ENCODE measurements around the gene MAP3K2.
"Not testable (repeated sequence)": the region's sequence is repeated elsewhere in the genome, so short reads cannot be mapped to it uniquely, and the experiment has no call there.

The MAP3K2 gene

GRCh38 chr2:127420039-127420864 lies 32.5 kb upstream of the MAP3K2 start:
- DNase-seq (ENCODE audit: low spot score), result no peak

GRCh38 chr2:127419448-127420038 lies 31.8 kb upstream of the MAP3K2 start:
- no peak for DNase-seq (ENCODE audit: low spot score)

GRCh38 chr2:127419112-127419430 lies 31.3 kb upstream of the MAP3K2 start:
- no peak for DNase-seq (ENCODE audit: low spot score)

GRCh38 chr2:127418300-127419111 lies 30.7 kb upstream of the MAP3K2 start, which contains the start of gene PROC:
Gene PROC (plus strand): TSS chr2:127418427. CDS start chr2:127419943, 1,516 bp downstream.
- no peak for DNase-seq (ENCODE audit: low spot score)

DNA sequence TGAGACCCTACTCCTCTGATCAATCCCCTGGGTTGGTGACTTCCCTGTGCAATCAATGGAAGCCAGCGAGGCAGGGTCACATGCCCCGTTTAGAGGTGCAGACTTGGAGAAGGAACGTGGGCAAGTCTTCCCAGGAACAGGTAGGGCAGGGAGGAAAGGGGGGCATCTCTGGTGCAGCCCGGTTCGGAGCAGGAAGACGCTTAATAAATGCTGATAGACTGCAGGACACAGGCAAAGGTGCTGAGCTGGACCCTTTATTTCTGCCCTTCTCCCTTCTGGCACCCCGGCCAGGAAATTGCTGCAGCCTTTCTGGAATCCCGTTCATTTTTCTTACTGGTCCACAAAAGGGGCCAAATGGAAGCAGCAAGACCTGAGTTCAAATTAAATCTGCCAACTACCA lies 29.6 kb upstream of the MAP3K2 start:
- no peak for DNase-seq (ENCODE audit: low spot score)

- no peak for DNase-seq (ENCODE audit: low spot score)
Measured at GRCh38 chr2:127416506-127417001, 28.8 kb upstream of the MAP3K2 start.

- DNase-seq (ENCODE audit: low spot score), result no peak
Measured at GRCh38 chr2:127415593-127416505, 28.1 kb upstream of the MAP3K2 start.

GRCh38 chr2:127414638-127415592 lies 27.1 kb upstream of the MAP3K2 start:
- DNase-seq (ENCODE audit: low spot score), result no peak

- DNase-seq (ENCODE audit: low spot score), result no peak
Measured at GRCh38 chr2:127413782-127414637, 26.2 kb upstream of the MAP3K2 start.

GRCh38 chr2:127413200-127413599 lies 25.4 kb upstream of the MAP3K2 start:
- DNase-seq (ENCODE audit: low spot score), result no peak

DNA sequence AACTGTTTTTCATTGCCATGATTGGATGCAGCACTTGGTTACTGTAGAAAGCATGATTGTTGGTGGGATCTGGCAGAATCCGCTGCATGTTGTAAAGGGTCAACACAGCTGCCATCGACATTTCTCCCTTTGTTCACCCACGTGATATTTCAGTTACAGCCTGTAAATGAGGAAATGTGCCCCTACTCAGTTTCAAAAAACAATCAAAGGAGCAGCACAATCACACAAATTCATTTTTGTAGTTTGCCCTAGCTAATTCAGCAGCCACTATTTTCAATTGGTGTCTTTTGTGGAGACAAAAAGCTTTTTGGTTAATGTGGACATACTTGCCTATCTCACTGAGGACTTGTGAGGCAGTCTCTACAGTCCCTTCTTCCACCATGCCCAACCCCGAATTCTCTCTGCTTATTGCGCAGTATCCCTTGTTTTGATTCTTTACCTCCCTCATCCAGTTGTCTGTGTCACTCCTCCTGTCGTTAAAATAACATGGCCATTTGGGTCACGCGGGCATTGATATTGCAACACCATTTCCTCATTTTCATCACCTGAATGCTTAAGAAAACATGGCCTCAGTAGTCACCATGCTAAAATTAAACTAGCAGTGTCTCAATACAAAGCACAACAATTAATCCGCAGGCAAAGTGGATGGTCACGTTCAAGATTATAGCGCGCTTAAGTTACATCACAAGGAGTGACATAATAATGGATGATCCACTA lies 24.0 kb upstream of the MAP3K2 start:
- DNase-seq (ENCODE audit: low spot score), result no peak

GRCh38 chr2:127410871-127411652 lies 23.3 kb upstream of the MAP3K2 start:
- peak; percentile 76 for DNase-seq (ENCODE audit: low spot score)

- not testable (repeated sequence) for DNase-seq (ENCODE audit: low spot score)
Measured at GRCh38 chr2:127409716-127410115, 21.9 kb upstream of the MAP3K2 start.

DNA sequence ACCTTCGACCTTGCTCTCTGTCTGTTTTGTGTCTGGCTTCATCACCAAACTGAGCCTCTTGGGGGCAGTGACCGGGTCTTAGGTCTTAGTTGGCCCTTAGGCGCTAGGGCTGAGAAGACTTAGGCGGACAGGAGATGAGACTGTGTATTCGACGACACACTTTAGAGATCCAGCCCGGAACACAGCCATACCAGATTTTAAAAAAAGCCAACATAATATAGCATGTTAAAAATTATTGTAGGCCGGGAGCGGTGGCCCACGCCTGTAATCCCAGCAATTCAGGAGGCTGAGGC lies 21.0 kb upstream of the MAP3K2 start:
- DNase-seq (ENCODE audit: low spot score), result no peak

DNA sequence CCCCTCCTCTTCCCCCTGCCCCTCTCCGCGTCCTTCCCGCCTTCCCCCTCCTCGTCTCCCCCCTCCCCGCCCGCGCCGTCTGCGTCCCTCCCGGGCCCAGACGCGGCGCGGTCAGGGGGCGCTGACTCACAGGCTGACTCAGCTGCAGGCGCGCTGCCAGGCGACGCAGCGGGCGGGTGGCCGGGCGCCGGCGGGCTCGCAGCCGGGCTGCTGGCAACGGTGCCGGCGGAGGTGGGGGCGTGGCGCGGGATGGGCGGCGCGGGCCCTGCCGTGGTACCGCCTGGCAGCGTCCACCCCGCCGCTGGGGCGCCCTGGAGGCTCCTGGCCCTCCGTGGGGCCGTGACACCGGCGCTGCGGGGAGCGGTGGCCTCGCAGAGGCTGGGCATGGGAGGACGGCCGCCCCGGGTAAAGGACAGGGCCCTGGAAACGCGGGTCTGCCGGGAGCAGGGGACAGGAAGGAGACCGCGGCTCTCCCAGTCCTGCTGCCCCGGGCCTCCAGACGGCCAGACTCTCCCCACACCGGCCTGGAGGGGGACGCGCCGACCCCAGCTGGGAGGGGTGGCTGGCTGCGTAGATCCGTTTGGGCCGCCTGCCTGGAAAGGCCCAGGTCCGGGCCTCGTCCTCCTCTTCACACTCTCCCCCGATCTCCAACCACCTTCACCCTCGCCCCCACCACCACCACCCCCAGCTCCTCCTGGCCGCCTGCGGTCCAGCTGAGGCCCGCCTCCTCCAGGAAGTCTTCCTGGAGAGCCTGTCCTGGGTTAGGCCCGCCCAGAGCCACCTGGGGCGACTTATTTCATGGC lies 20.4 kb upstream of the MAP3K2 start:
- peak; percentile 97 for DNase-seq (ENCODE audit: low spot score)

GRCh38 chr2:127407661-127408003 lies 19.9 kb upstream of the MAP3K2 start:
- no peak for DNase-seq (ENCODE audit: low spot score)

DNA sequence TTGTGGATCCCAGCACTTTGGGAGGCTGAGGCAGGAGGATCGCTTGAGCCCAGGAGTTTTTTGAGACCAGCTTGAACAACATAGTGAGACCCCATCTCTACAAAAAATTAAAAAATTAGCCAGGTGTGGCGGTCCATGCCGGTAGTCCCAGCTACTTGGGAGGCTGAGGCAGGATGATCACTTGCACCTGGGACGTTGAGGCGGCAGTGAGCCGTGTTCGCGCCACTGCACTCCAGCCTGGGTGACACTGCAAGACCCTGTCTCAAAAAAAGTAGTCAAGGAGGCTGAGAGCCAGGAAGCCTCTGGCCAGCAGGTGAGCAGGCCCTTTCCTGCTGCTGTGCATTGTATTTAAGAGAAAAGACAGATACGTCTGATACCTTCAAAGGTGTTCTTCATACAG lies 19.3 kb upstream of the MAP3K2 start:
- no peak for DNase-seq (ENCODE audit: low spot score)
